IMR-90 (cell line): ENCODE data around the gene KLHL17. TPM values are rescaled to one million over a fixed set of nuclear protein-coding genes. Genes with fewer than 3 reads are reported as not detected.

Source experiments
- ATAC-seq: fragments of 200-7000 bp; cut with Tn5 transposase; 2 replicates; pipeline ENCODE4 v1.9.1; 2020; ENCODE audit warnings: low read depth, mild to moderate bottlenecking, moderate library complexity
- BruUV-seq: library from RNA; stranded (reverse); fragments of 400-500 nt; replicated peaks from 2 replicates; lab custom pipeline; 2021; lab: Mats Ljungman, UMichigan
- CTCF ChIA-PET: fragments of 300-600 bp; formaldehyde crosslinking; extraction: SDS; loops from one replicate; lab custom pipeline; 2021; ENCODE audit warnings: antibody characterized with exemption; lab: Yijun Ruan, JAX
- POLR2A ChIA-PET: fragments of 300-600 bp; sonication (Branson Sonifier 250); formaldehyde crosslinking; loops from one replicate; lab custom pipeline; 2022; ENCODE audit warnings: antibody characterized with exemption; ENCODE audit not compliant: unreplicated experiment; lab: Charles Lee
- DNase-seq: peaks from one replicate; pipeline ENCODE4 v3.0.0; 2013
- H2AFZ ChIP-seq: replicated peaks from 2 replicates; pipeline ENCODE3; 2013; ENCODE audit warnings: low read length, mild to moderate bottlenecking; ENCODE audit not compliant: poor library complexity
- H2AK5ac ChIP-seq: 2 replicates; pipeline ENCODE4 v1.6.1; 2013; ENCODE audit warnings: low read depth, low read length, inconsistent platforms
- H2AK9ac ChIP-seq: replicated peaks from 2 replicates; pipeline ENCODE3; 2013; ENCODE audit warnings: mild to moderate bottlenecking, low read depth, low read length, moderate library complexity; ENCODE audit not compliant: poor library complexity
- H2BK120ac ChIP-seq: 2 replicates; pipeline ENCODE4 v1.6.1; 2013; ENCODE audit warnings: low read depth, low read length, inconsistent platforms
- H2BK15ac ChIP-seq: 3 replicates; pipeline ENCODE4 v1.6.1; 2013; ENCODE audit warnings: low read depth, low read length, inconsistent platforms
- H2BK20ac ChIP-seq: 2 replicates; pipeline ENCODE4 v1.6.1; 2013; ENCODE audit warnings: low read depth, mild to moderate bottlenecking, inconsistent platforms, low read length, moderate library complexity
- H2BK5ac ChIP-seq: 2 replicates; pipeline ENCODE4 v1.6.1; 2013; ENCODE audit warnings: mild to moderate bottlenecking, low read depth, low read length, inconsistent platforms; ENCODE audit not compliant: poor library complexity, severe bottlenecking
- H3K14ac ChIP-seq: replicated peaks from 2 replicates; pipeline ENCODE4 v1.6.1; 2013; ENCODE audit warnings: low read depth, low read length, inconsistent platforms
- H3K18ac ChIP-seq: 2 replicates; pipeline ENCODE4 v1.6.1; 2013; ENCODE audit warnings: low read depth, low read length, control low read depth
- H3K23ac ChIP-seq: 2 replicates; pipeline ENCODE4 v1.6.1; 2013; ENCODE audit warnings: low read depth, low read length, inconsistent platforms
- H3K27ac ChIP-seq: 2 replicates; pipeline ENCODE4 v1.5.1; 2013; ENCODE audit warnings: mild to moderate bottlenecking, control low read depth, low read length; ENCODE audit not compliant: insufficient read depth
- H3K27me3 ChIP-seq: 2 replicates; pipeline ENCODE4 v1.6.1; 2013; ENCODE audit warnings: low read length; ENCODE audit not compliant: control insufficient read depth, insufficient read depth
- H3K36me3 ChIP-seq: 2 replicates; pipeline ENCODE4 v1.6.1; 2013; ENCODE audit warnings: low read length, mixed read lengths; ENCODE audit not compliant: control insufficient read depth, insufficient read depth
- H3K4ac ChIP-seq: 2 replicates; pipeline ENCODE4 v1.6.1; 2013; ENCODE audit warnings: low read depth, low read length, inconsistent platforms
- H3K4me1 ChIP-seq: 2 replicates; pipeline ENCODE4 v1.6.1; 2013; ENCODE audit warnings: low read length, mixed read lengths; ENCODE audit not compliant: control insufficient read depth, insufficient read depth
- H3K4me2 ChIP-seq: 2 replicates; pipeline ENCODE4 v1.6.1; 2013; ENCODE audit warnings: low read depth, mild to moderate bottlenecking, control low read depth, low read length, moderate library complexity
- H3K4me3 ChIP-seq: 2 replicates; pipeline ENCODE4 v1.5.1; 2013; ENCODE audit warnings: low read depth, mild to moderate bottlenecking, control low read depth, low read length, moderate library complexity; ENCODE audit not compliant: insufficient read depth
- H3K56ac ChIP-seq: 2 replicates; pipeline ENCODE4 v1.6.1; 2013; ENCODE audit warnings: low read length, inconsistent platforms; ENCODE audit not compliant: insufficient read depth; ENCODE audit errors: extremely low read depth
- H3K79me1 ChIP-seq, 2 experiments: 2 replicates each; pipeline ENCODE4 v1.6.1; 2013; ENCODE audit warnings: low read length in 2 of 2, inconsistent platforms in 1 of 2, low read depth in 1 of 2
- H3K9ac ChIP-seq: 2 replicates; pipeline ENCODE4 v1.6.1; 2013; ENCODE audit warnings: low read depth, low read length, control low read depth
- H3K9me1 ChIP-seq: 2 replicates; pipeline ENCODE4 v1.6.1; 2013; ENCODE audit warnings: low read length, inconsistent platforms; ENCODE audit not compliant: insufficient read depth
- H3K9me3 ChIP-seq: 2 replicates; pipeline ENCODE4 v1.6.1; 2013; ENCODE audit warnings: low read length; ENCODE audit not compliant: control insufficient read depth, insufficient read depth
- H4K20me1 ChIP-seq: 2 replicates; pipeline ENCODE4 v1.6.1; 2013; ENCODE audit warnings: low read length, inconsistent platforms; ENCODE audit not compliant: insufficient read depth
- H4K5ac ChIP-seq: 2 replicates; pipeline ENCODE4 v1.6.1; 2013; ENCODE audit warnings: mild to moderate bottlenecking, low read depth, low read length, control low read depth
- H4K8ac ChIP-seq, 2 experiments: 2 replicates each; pipeline ENCODE4 v1.6.1; 2013; ENCODE audit warnings: low read depth in 2 of 2, low read length in 2 of 2, control low read depth in 1 of 2, inconsistent platforms in 1 of 2
- H4K91ac ChIP-seq: 2 replicates; pipeline ENCODE4 v1.6.1; 2013; ENCODE audit warnings: low read depth, low read length, inconsistent platforms; ENCODE audit not compliant: insufficient read depth
- BHLHE40 ChIP-seq: fragments of 150-350 bp; IDR thresholded peaks from 2 replicates; pipeline ENCODE4 v1.6.1; 2016; ENCODE audit warnings: mild to moderate bottlenecking, low read depth, low read length
- CEBPB ChIP-seq: IDR thresholded peaks from 2 replicates; pipeline ENCODE4 v1.6.1; 2012; ENCODE audit warnings: low read depth, low read length, improper control_type of control experiment
- CHD1 ChIP-seq: IDR thresholded peaks from 2 replicates; pipeline ENCODE4 v1.6.1; 2012; ENCODE audit warnings: low read depth, low read length, improper control_type of control experiment
- CTCF ChIP-seq: conservative IDR thresholded peaks from 2 replicates; pipeline ENCODE4 v1.5.1; 2012; ENCODE audit warnings: mild to moderate bottlenecking, low read depth, low read length, improper control_type of control experiment
- ELK1 ChIP-seq: fragments of 150-350 bp; IDR thresholded peaks from 2 replicates; pipeline ENCODE4 v1.6.1; 2016; ENCODE audit warnings: low read depth, mild to moderate bottlenecking, low read length, moderate library complexity, borderline replicate concordance
- FOS ChIP-seq: fragments of 150-350 bp; IDR thresholded peaks from 2 replicates; pipeline ENCODE4 v1.6.1; 2016; ENCODE audit warnings: low read depth, low read length
- MAFK ChIP-seq: IDR thresholded peaks from 2 replicates; pipeline ENCODE4 v1.6.1; 2012; ENCODE audit warnings: low read depth, low read length, improper control_type of control experiment
- MAZ ChIP-seq: IDR thresholded peaks from 2 replicates; pipeline ENCODE4 v1.6.1; 2012; ENCODE audit warnings: low read depth, mild to moderate bottlenecking, low read length, improper control_type of control experiment, moderate library complexity, borderline replicate concordance
- MXI1 ChIP-seq: IDR thresholded peaks from 2 replicates; pipeline ENCODE4 v1.6.1; 2012; ENCODE audit warnings: low read depth, mild to moderate bottlenecking, low read length, moderate library complexity, borderline replicate concordance
- NFE2L2 ChIP-seq: fragments of 150-350 bp; IDR thresholded peaks from 2 replicates; pipeline ENCODE4 v1.6.1; 2016; ENCODE audit warnings: low read depth, mild to moderate bottlenecking, low read length
- RAD21 ChIP-seq: IDR thresholded peaks from 2 replicates; pipeline ENCODE4 v1.6.1; 2012; ENCODE audit warnings: low read length, improper control_type of control experiment
- RFX5 ChIP-seq: IDR thresholded peaks from 2 replicates; pipeline ENCODE4 v1.8.0; 2012; ENCODE audit warnings: low read depth, mild to moderate bottlenecking, low read length, moderate library complexity
- USF2 ChIP-seq: fragments of 150-350 bp; IDR thresholded peaks from 2 replicates; pipeline ENCODE4 v1.6.1; 2017; ENCODE audit warnings: mild to moderate bottlenecking, antibody characterized with exemption, low read length, low read depth
- WGBS, 2 experiments: methylation state at CpG; one replicate each; pipeline versions ENCODE4 v1.1.5 to v1.1.7; 2013; ENCODE audit warnings: missing lambda C conversion rate in 2 of 2; ENCODE audit not compliant: insufficient read length in 1 of 2; ENCODE audit errors: extremely low coverage in 2 of 2; 5-methylcytosine and 5-hydroxymethylcytosine counted together
- dilution Hi-C: fragments of 300-500 bp; cut with HindIII; formaldehyde crosslinking; loops from one replicate; pipeline ENCODE4 v1.14.3; 2018; ENCODE audit warnings: low sequenced_read_pairs; ENCODE audit not compliant: unreplicated experiment
- in situ Hi-C: fragments of 300-500 bp; cut with MboI; formaldehyde crosslinking; loops from 3 replicates; pipeline ENCODE4 v1.14.3; 2019; ENCODE audit warnings: low sequenced_read_pairs, inconsistent platforms, mixed read lengths
- intact Hi-C: fragments of 100-400 bp; cut with micrococcal nuclease; formaldehyde crosslinking; loops from 2 replicates; pipeline ENCODE4 v1.10.0; 2022
- polyA plus RNA-seq, 3 experiments: library from polyadenylated mRNA; depleted of rRNA; stranded (reverse); fragments of >200 nt; gene quantifications; 2 replicates each; pipeline ENCODE4 v1.2.3, GENCODE V29; 2012; ENCODE audit warnings: low replicate concordance in 1 of 3
- total RNA-seq: library from RNA; depleted of rRNA; stranded (reverse); fragments of >200 nt; gene quantifications from 2 replicates; pipeline ENCODE4 v1.2.3, GENCODE V29; 2012

Gene KLHL17
- total and polyA plus RNA-seq, 2 of the 4 experiments (the other 2 are of a cell fraction): 3.4 to 41.0 TPM

GRCh38 chr1:1000357-1001056 is 40.1 kb downstream of the KLHL17 start:
- H3K4ac ChIP-seq: peak overlapping the region; percentile 88
- peak overlapping the region; percentile 42 for H2BK5ac ChIP-seq
- H2BK20ac ChIP-seq: no peak overlapping the region
- peak overlapping the region; percentile 84 for H3K27ac ChIP-seq
- DNase-seq: peak; percentile 89
- ATAC-seq: peak; percentile 70
- H2AFZ ChIP-seq: peak overlapping the region; percentile 89
- dilution Hi-C loops (no loop called here), in situ Hi-C loops (no loop called here), intact Hi-C loops (loop anchor here (5.0 kb wide), 1 partner anchor 57 kb away; no protein-coding TSS in a partner anchor)
- 1% methylated on average over 58 of the region's 75 CpGs; no CpG with 5 or more reads in 1 of the 2 experiments for WGBS, 2 experiments
- H3K18ac ChIP-seq: peak overlapping the region; percentile 7; the same call in 1 of the 2 replicates
- no peaks in the 10 kb centered on the region for H3K27me3 ChIP-seq
- H3K4me1 ChIP-seq: peaks cover 10% of the 10 kb centered on the region
- H3K23ac ChIP-seq: peak overlapping the region; percentile 29; the same call in 1 of the 2 replicates
- peaks cover 9% of the 10 kb centered on the region for H4K20me1 ChIP-seq
- peak overlapping the region; percentile 59 for H3K4me3 ChIP-seq
- H2AK9ac ChIP-seq: peak overlapping the region; percentile 94
- peak overlapping the region; percentile 18 for H3K14ac ChIP-seq
- peak overlapping the region; percentile 21 for H4K5ac ChIP-seq
- no peak overlapping the region; the same call in 2 of the 3 replicates for H2BK15ac ChIP-seq
- no peaks in the 10 kb centered on the region for H3K36me3 ChIP-seq
- H3K9me3 ChIP-seq: no peaks in the 10 kb centered on the region
- peaks cover 9 to 35% of the 10 kb centered on the region in 2 experiments; a peak in 3 of 4 replicates for H3K79me1 ChIP-seq
- H3K56ac ChIP-seq: no peak overlapping the region; the same call in 1 of the 2 replicates
- peak overlapping the region; percentile 68 for H3K4me2 ChIP-seq
- ChIA-PET CTCF (interaction anchor here (1.0 kb wide), 1 partner anchor 13 kb away, joined by 3 read pairs; the partner anchor contains the start of gene ISG15), POLR2A (no interaction called here)
- peak overlapping the region; percentile 48; the same call in 1 of the 2 replicates for H2BK120ac ChIP-seq
- H2AK5ac ChIP-seq: peak overlapping the region; percentile 8
- H3K9ac ChIP-seq: peak overlapping the region; percentile 59
- BruUV-seq: no TSS peak
- H4K91ac ChIP-seq: peak overlapping the region; percentile 69
- H4K8ac ChIP-seq: peak overlapping the region; percentile 51 to 85
- H3K9me1 ChIP-seq: no peaks in the 10 kb centered on the region
- peak; percentile 96 for TF ChIP-seq FOS
- TF ChIP-seq RFX5: no peak
- TF ChIP-seq MAZ: no peak; the same call in 1 of the 2 replicates
- peak; percentile 98 for TF ChIP-seq CEBPB
- TF ChIP-seq ELK1: no peak
- peak; percentile 86 for TF ChIP-seq USF2
- TF ChIP-seq MAFK: no peak
- peak; percentile 36; the same call in 1 of the 2 replicates for TF ChIP-seq CHD1
- TF ChIP-seq RAD21: no peak
- peak; percentile 100 for TF ChIP-seq BHLHE40
- 0 out of 2 replicates have a peak, but pooled peaks have one; percentile 11 for TF ChIP-seq CTCF
- TF ChIP-seq MXI1: peak; percentile 78; the same call in 1 of the 2 replicates
- no peak; the same call in 1 of the 2 replicates for TF ChIP-seq NFE2L2
